H7 (cell line): ENCODE results near the gene SCAMP1. TPM values are rescaled to one million over a fixed set of nuclear protein-coding genes. Genes with fewer than 3 reads are reported as not detected.
"Not testable (repeated sequence)": the region's sequence is repeated elsewhere in the genome, so short reads cannot be mapped to it uniquely, and the experiment has no call there.

Experiments
- DNase-seq: peaks from one replicate; pipeline ENCODE4 v3.0.0; 2012
- H3K27me3 ChIP-seq: 2 replicates; pipeline ENCODE4 v1.6.0; 2011; ENCODE audit warnings: mild to moderate bottlenecking, low read length; ENCODE audit not compliant: control insufficient read depth, insufficient read depth
- H3K36me3 ChIP-seq: replicated peaks from 2 replicates; pipeline ENCODE4 v1.5.1; 2011; ENCODE audit warnings: low read length; ENCODE audit not compliant: control insufficient read depth, insufficient read depth
- H3K4me3 ChIP-seq: 2 replicates; pipeline ENCODE4 v1.5.1; 2011; ENCODE audit warnings: low read depth, mild to moderate bottlenecking, control low read depth, low read length, moderate library complexity; ENCODE audit not compliant: insufficient read depth
- total RNA-seq: library from RNA; depleted of rRNA; stranded (reverse); fragments of >200 nt; shearing (Covaris generic); gene quantifications from 2 replicates; pipeline ENCODE4 v1.2.3, GENCODE V29; 2014

SCAMP1 gene
- total RNA-seq, 1 experiment from 2014 or later = 39.1 TPM

GRCh38 chr5:78430866-78431265, 70.4 kb downstream of the SCAMP1 start:
- Histone ChIP-seq H3K27me3 (no peaks in the 10 kb centered on the region), H3K36me3 (no peaks in the 10 kb centered on the region), H3K4me3 (no peak overlapping the region)
- DNase-seq = no peak

DNA sequence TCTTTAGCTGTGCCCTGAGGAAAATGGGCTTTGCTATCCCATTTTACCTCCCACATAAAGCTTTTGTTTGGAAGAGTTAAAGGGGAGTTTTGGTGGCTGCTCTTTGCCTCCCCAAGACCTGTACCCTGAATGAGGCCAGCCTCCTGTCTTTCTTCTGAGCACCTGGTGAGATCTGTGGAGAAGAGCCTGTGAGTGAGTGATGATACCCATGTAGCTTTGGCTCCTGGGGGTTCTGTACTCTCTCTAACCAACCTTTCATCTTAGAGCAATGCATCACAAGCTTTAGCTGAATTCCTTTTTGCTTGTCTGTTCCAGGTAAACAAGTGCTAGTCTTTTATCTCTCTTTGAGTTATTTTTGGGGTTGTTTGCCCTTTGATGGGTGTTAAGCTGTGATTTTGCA, 73.6 kb downstream of the SCAMP1 start:
- no peak for DNase-seq
- H3K36me3 ChIP-seq = no peaks in the 10 kb centered on the region
- H3K27me3 ChIP-seq = no peaks in the 10 kb centered on the region
- H3K4me3 ChIP-seq = no peak overlapping the region

DNA sequence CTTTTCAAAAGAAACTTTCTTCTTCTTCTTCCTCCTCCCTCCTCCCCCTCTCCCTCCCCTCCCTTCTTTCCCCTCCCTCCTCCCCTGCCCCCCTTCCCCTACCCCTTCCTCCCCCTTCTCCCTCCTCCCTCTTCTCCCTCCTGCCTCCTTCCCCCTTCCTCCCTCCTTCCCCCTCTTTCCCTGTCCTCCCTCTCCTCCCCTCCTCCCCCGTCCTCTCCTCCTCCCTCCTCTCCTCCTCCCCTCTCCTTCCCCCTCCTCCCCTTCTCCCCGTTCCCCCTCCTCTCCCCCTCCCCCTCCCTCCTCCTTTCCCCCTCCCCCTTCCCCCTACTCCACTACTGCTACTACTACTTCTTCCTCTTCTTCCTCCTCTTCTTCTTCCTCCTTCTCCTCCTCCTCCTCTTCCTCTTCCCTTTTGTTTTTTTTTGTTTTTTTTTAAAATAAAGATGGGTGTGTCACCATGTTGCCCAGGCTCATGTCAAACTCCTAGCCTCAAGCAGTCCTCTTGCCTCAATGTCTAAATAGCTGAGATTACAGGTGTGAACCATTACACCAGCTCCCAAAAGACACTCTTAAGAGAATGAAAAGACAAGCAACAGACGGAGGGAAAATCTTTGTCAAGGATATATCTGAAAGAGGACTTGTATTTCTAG, 87.5 kb downstream of the SCAMP1 start:
- Histone ChIP-seq H3K4me3 (no peak overlapping the region), H3K27me3 (no peaks in the 10 kb centered on the region), H3K36me3 (no peaks in the 10 kb centered on the region)
- no peak for DNase-seq

GRCh38 chr5:78449103-78449502, 88.7 kb downstream of the SCAMP1 start:
- no peaks in the 10 kb centered on the region for H3K27me3 ChIP-seq
- DNase-seq = no peak
- H3K4me3 ChIP-seq = no peak overlapping the region
- no peaks in the 10 kb centered on the region for H3K36me3 ChIP-seq

GRCh38 chr5:78457507-78457906, 97.1 kb downstream of the SCAMP1 start:
- not testable (repeated sequence) for H3K27me3 ChIP-seq, DNase-seq, H3K36me3 ChIP-seq
- peak overlapping the region; percentile 2; the same call in 1 of the 2 replicates for H3K4me3 ChIP-seq

DNA sequence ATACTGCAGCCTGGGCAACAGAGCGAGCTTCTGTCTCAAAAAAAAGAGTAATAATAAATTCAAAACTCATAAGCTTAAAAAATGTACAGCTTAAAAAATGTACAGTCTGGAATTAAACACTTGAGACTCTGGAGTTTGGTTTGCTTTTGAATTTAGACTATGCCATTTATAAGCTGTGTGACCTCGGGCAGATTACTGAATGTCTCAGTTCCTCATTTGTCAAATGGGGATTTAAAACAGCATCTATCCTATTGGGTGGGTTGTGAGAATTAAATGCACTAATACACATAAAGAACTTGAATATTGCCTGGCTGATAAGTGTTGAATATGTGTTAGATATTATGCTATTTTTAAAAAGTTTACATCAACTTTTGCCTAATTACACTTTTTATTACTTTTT, 98.4 kb downstream of the SCAMP1 start:
- no peak for DNase-seq
- no peaks in the 10 kb centered on the region for H3K36me3 ChIP-seq
- H3K27me3 ChIP-seq = no peaks in the 10 kb centered on the region
- H3K4me3 ChIP-seq = no peak overlapping the region

GRCh38 chr5:78467140-78467539, 106.7 kb downstream of the SCAMP1 start:
- DNase-seq = no peak
- Histone ChIP-seq H3K4me3 (no peak overlapping the region), H3K36me3 (no peaks in the 10 kb centered on the region), H3K27me3 (no peaks in the 10 kb centered on the region)

GRCh38 chr5:78467752-78468357, 107.4 kb downstream of the SCAMP1 start:
- Histone ChIP-seq H3K36me3 (no peaks in the 10 kb centered on the region), H3K4me3 (no peak overlapping the region), H3K27me3 (no peaks in the 10 kb centered on the region)
- DNase-seq = peak; percentile 24

DNA sequence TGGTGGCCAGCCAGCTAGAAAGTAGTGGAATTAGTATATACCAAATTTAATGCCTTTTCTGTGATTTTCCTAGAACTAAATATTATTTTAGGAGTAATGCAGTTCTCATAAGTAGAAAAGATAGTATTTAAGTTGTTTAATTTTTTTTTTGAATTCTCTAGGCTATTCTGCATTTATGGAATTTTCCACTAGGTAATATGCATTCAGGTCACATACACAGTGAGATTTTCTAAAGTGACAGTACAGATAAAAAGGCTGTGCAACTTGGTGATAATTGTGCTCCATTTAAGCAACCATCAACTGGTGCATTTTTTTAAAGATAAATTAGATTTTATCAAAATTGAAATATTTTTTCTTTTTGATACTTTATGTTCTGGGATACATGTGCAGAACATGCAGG, 111.5 kb downstream of the SCAMP1 start:
- Histone ChIP-seq H3K4me3 (no peak overlapping the region), H3K36me3 (no peaks in the 10 kb centered on the region), H3K27me3 (no peaks in the 10 kb centered on the region)
- DNase-seq = no peak

DNA sequence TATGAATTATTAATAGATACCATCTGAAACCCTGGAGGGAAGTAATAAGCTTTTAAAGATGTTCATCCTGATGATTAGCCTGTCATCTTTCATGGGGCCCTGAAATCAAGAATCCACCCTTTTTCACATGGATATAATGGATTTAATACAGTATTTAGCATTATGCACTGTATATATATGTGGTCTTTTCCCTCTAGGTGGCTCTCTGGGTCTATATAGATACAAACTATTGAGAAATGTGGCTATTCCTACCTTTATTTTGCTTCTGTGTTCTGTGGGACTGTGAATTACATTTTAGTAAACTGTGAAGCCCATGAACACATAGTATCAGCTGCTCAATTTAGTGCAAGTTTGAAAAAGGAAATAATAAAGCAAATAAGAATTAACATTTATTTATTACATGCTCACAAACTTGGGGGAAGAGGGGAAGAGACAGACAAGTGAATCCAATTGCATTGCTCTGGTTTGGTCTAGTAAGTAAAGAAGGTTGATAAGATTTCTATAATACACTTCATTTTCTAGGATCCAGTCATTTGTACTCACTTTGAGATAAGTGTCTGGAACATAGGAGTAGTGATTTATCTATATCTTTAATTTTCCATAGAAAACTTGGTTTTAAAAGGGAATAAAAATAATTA, 112.2 kb downstream of the SCAMP1 start:
- H3K36me3 ChIP-seq = no peaks in the 10 kb centered on the region
- no peak overlapping the region for H3K4me3 ChIP-seq
- no peaks in the 10 kb centered on the region for H3K27me3 ChIP-seq
- no peak for DNase-seq

DNA sequence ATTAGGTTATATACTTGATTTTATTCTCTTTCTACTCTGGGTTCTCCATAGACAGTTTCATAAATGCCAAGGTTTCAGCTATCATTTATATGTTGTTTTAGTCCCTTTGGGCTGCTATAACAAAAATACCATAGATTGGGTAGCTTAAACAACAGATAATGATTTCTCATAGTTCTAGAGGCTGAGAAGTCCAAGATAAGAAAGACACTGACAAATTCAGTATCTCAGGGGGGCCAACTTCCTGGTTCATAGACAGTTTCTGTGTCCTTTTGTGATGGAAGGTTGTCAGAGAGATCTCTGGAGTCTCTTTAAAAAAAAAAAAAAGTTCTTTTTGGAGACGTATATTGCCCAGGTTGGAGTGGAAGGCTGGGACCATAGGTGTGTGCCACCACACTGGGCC, 113.3 kb downstream of the SCAMP1 start:
- no peak for DNase-seq
- H3K4me3 ChIP-seq = no peak overlapping the region
- H3K36me3 ChIP-seq = no peaks in the 10 kb centered on the region
- no peaks in the 10 kb centered on the region for H3K27me3 ChIP-seq

- no peaks in the 10 kb centered on the region for H3K36me3 ChIP-seq
- DNase-seq = no peak
- no peak overlapping the region for H3K4me3 ChIP-seq
- no peaks in the 10 kb centered on the region for H3K27me3 ChIP-seq
These were observed 115.0 kb downstream of the SCAMP1 start for GRCh38 chr5:78475370-78475769.

DNA sequence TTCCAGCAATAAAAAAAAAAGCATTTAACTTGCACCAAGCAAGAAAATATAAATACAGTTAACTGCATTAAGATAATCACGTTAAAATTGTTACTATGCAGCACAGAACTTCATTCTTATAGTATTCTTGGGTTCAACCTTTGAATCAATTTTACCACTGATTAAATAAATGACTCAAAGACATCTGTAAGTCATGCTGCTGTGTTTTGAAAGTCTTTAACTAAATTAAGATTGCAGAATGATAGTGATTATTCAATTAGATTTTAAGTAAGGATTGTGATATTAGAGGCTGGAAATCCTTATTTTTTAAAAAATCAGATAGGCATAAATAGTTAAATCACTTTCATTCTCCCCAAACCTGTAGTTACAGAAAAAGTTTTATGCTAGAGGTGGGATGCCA, 116.4 kb downstream of the SCAMP1 start:
- no peak overlapping the region for H3K4me3 ChIP-seq
- H3K27me3 ChIP-seq = no peaks in the 10 kb centered on the region
- no peaks in the 10 kb centered on the region for H3K36me3 ChIP-seq
- no peak for DNase-seq

DNA sequence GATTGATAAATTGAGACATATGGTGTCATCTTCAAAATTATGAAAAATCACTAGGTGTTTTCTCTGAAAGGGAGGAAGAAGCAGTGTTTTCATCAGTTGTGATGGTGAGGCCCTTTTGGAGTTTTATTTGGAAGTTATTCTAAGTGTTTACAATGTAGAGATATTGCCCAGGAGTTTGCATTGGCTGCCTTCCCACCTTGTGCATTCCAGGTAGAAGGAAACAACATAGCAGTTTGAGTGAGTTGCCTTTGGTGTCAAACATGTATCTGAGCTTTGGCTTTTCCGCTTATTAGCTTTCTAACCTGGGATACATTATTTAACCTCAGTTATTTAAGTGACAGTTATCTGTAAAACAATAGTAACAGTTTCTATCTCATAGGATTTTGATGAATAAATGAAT, 122.5 kb downstream of the SCAMP1 start:
- DNase-seq = no peak
- Histone ChIP-seq H3K4me3 (no peak overlapping the region), H3K27me3 (no peaks in the 10 kb centered on the region), H3K36me3 (peaks cover 4% of the 10 kb centered on the region)

DNA sequence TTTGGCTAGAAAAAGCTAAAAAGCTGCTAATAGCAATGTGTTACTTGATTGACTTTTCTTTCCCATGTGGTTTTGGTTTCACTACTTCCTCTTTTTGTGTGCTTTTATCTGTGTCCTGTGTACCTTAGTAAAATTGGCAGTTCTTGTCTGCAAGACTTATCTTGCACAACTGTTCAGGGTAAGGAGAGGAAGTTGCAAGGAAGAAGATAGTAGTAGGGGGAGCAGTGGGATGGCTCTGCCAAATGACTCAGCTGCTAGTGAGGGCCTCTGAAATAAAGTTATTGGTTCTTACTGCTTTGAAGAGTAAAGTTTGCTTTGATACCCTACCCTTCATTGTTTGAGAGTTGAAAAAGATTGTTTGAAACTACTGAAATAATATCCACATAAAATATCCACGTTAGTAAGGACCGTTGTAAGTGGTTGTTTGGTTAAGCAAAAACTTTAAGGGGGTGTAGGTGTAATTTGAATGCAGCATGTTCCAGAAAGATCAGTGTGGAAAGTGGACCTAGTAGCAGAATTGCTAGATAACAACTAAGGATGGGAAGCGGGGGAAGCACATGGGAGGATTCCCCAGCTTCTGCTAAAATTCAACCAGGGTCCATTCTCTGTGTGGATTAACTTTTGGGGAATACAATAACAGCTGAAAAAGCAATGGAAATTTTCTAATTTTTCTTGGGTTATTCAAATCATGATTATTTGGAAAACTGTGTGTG, 123.5 kb downstream of the SCAMP1 start:
- peaks cover 9% of the 10 kb centered on the region for H3K36me3 ChIP-seq
- H3K4me3 ChIP-seq = no peak overlapping the region
- H3K27me3 ChIP-seq = no peaks in the 10 kb centered on the region
- no peak for DNase-seq
